GM12878 (cell line): Measurements from ENCODE around the gene COL27A1. TPM values are rescaled to one million over a fixed set of nuclear protein-coding genes. Genes with fewer than 3 reads are reported as not detected.

ENCODE experiments used
- ATAC-seq: fragments of 200-7000 bp; cut with Tn5 transposase; 3 replicates; pipeline ENCODE4 v1.9.1; 2020; ENCODE audit warnings: mild to moderate bottlenecking, moderate library complexity
- BruUV-seq: library from RNA; stranded (reverse); fragments of 400-500 nt; replicated peaks from 2 replicates; lab custom pipeline; 2021; lab: Mats Ljungman, UMichigan
- CTCF ChIA-PET: fragments of 300-600 bp; sonication (Branson Sonifier 250); formaldehyde crosslinking; extraction: SDS; loops from one replicate; lab custom pipeline; 2021; ENCODE audit warnings: inconsistent platforms; lab: Yijun Ruan, JAX
- POLR2A ChIA-PET: fragments of 350-600 bp; formaldehyde crosslinking; extraction: SDS; loops from one replicate; lab custom pipeline; 2021; ENCODE audit warnings: inconsistent platforms; lab: Charles Lee
- RAD21 ChIA-PET: fragments of 300-600 bp; sonication (Branson Sonifier 250); formaldehyde crosslinking; loops from one replicate; lab custom pipeline; 2023; ENCODE audit warnings: antibody characterized with exemption; ENCODE audit not compliant: unreplicated experiment; lab: Charles Lee
- SMC1A ChIA-PET: fragments of 300-600 bp; sonication (Branson Sonifier 250); formaldehyde crosslinking; loops from one replicate; lab custom pipeline; 2023; ENCODE audit not compliant: unreplicated experiment, uncharacterized antibody; lab: Charles Lee
- DNase-seq: peaks from one replicate; pipeline ENCODE4 v3.0.0-alpha.2; 2011; ENCODE audit warnings: low read depth, low spot score
- FAIRE-seq: peaks from 3 replicates; lab custom pipeline; 2011; peaks lifted over from hg19 to GRCh38; lab: Jason Lieb, UNC
- H2AFZ ChIP-seq: 2 replicates; pipeline ENCODE4 v1.6.0; 2011; ENCODE audit warnings: low read depth, low read length, control low read depth; ENCODE audit not compliant: control insufficient read depth
- H3K27ac ChIP-seq: 2 replicates; pipeline ENCODE4 v1.5.1; 2011; ENCODE audit warnings: control low read depth; ENCODE audit not compliant: control insufficient read depth, insufficient read depth
- H3K27me3 ChIP-seq, 2 experiments: replicated peaks in 1 of 2; 2 replicates each; pipeline versions ENCODE4 v1.6.0 to v1.6.1; 2011; ENCODE audit warnings: low read length in 1 of 2; ENCODE audit not compliant: control insufficient read depth in 2 of 2, insufficient read depth in 2 of 2
- H3K36me3 ChIP-seq, 2 experiments: 2 replicates each; pipeline ENCODE4 v1.5.1; 2011; ENCODE audit warnings: low read length in 1 of 2; ENCODE audit not compliant: control insufficient read depth in 2 of 2, insufficient read depth in 2 of 2
- H3K4me1 ChIP-seq: 2 replicates; pipeline ENCODE4 v1.6.1; 2011; ENCODE audit warnings: mild to moderate bottlenecking, low read length, moderate library complexity, mixed read lengths; ENCODE audit not compliant: control insufficient read depth, insufficient read depth
- H3K4me2 ChIP-seq: 2 replicates; pipeline ENCODE4 v1.6.0; 2011; ENCODE audit warnings: control low read depth; ENCODE audit not compliant: control insufficient read depth, insufficient read depth
- H3K4me3 ChIP-seq: fragments of 200-600 bp; sonication (generic); 2 replicates; pipeline ENCODE4 v1.5.1; 2016
- H3K79me2 ChIP-seq: 2 replicates; pipeline ENCODE4 v1.6.0; 2011; ENCODE audit warnings: low read length; ENCODE audit not compliant: control insufficient read depth, insufficient read depth
- H3K9ac ChIP-seq: 2 replicates; pipeline ENCODE4 v1.8.0; 2011; ENCODE audit warnings: low read length, control low read depth, mixed read lengths; ENCODE audit not compliant: control insufficient read depth, insufficient read depth
- H3K9me3 ChIP-seq: replicated peaks from 3 replicates; pipeline ENCODE4 v1.5.1; 2011; ENCODE audit warnings: mild to moderate bottlenecking, low read length; ENCODE audit not compliant: control insufficient read depth, insufficient read depth
- H4K20me1 ChIP-seq: 2 replicates; pipeline ENCODE4 v1.6.0; 2011; ENCODE audit not compliant: control insufficient read depth, insufficient read depth
- JUNB ChIP-seq: IDR thresholded peaks from 2 replicates; pipeline ENCODE4 v1.6.1; 2016; ENCODE audit warnings: antibody characterized with exemption, mild to moderate bottlenecking
- LARP7 ChIP-seq: fragments of 450-650 bp; IDR thresholded peaks from 2 replicates; pipeline ENCODE4 v1.6.1; 2017; ENCODE audit warnings: mild to moderate bottlenecking
- RFX5 ChIP-seq: IDR thresholded peaks from 2 replicates; pipeline ENCODE4 v1.6.1; 2011; ENCODE audit warnings: low read depth, low read length, improper control_type of control experiment
- SP1 ChIP-seq: IDR thresholded peaks from one replicate; pipeline ENCODE4 v1.6.1; 2011; ENCODE audit warnings: low read depth, low read length
- STAT1 ChIP-seq: fragments of 450-650 bp; conservative IDR thresholded peaks from 2 replicates; pipeline ENCODE4 v1.6.1; 2014; ENCODE audit warnings: antibody characterized with exemption, mild to moderate bottlenecking
- TBL1XR1 ChIP-seq: IDR thresholded peaks from 2 replicates; pipeline ENCODE4 v1.6.1; 2012; ENCODE audit warnings: low read depth, low read length, improper control_type of control experiment
- WGBS: methylation state at CpG from one replicate; pipeline ENCODE4 v1.1.6; 2016; ENCODE audit warnings: low lambda C conversion rate; ENCODE audit not compliant: insufficient replicate concordance, insufficient coverage; ENCODE audit errors: missing lambda C conversion rate; 5-methylcytosine and 5-hydroxymethylcytosine counted together
- in situ Hi-C: fragments of 300-500 bp; cut with MboI; formaldehyde crosslinking; loops from 9 replicates; pipeline ENCODE4 v1.14.3; 2018; ENCODE audit warnings: mixed read lengths
- intact Hi-C: fragments of 100-400 bp; cut with micrococcal nuclease; formaldehyde crosslinking; loops from one replicate; pipeline ENCODE4 v1.14.2; 2022; ENCODE audit not compliant: unreplicated experiment
- polyA plus RNA-seq, 11 experiments: library from polyadenylated mRNA; depleted of rRNA in 4 of 11; unstranded in 6 of 11; stranded (reverse) in 5 of 11; fragments of >200 nt; fragmentation: Nextera tagmentation in 4 of 11; fragmentation: Illumina TruSeq in 1 of 11; extraction: Ambion mirVana in 4 of 11; extraction: Trizol in 1 of 11; gene quantifications; 1 replicate in 1 of 11; 2 replicates in 10 of 11; pipeline versions ENCODE4 v1.2.1 to v1.2.3, GENCODE V29; 2011 to 2016; ENCODE audit warnings: inconsistent platforms in 2 of 11, missing spikeins in 2 of 11, low read depth in 1 of 11
- total RNA-seq, 4 experiments: library from RNA; depleted of rRNA in 3 of 4; stranded (reverse); fragments of >200 nt in 3 of 4; fragmentation: Illumina TruSeq in 1 of 4; extraction: Trizol in 1 of 4; gene quantifications; 2 replicates each; pipeline versions ENCODE4 v1.2.1 to v1.2.3, GENCODE V29; 2013 to 2021
- TF ChIP-seq, protein P1 (sequence below): IDR thresholded peaks from 2 replicates; pipeline ENCODE4 v1.6.1; 2012; ENCODE audit warnings: low read length, inconsistent platforms

The COL27A1 gene
- total and polyA plus RNA-seq, 10 of the 15 experiments (the other 5 are each of a cell fraction or from before 2014, with no cell fraction given): 0.10 TPM; not detected in 9

DNA sequence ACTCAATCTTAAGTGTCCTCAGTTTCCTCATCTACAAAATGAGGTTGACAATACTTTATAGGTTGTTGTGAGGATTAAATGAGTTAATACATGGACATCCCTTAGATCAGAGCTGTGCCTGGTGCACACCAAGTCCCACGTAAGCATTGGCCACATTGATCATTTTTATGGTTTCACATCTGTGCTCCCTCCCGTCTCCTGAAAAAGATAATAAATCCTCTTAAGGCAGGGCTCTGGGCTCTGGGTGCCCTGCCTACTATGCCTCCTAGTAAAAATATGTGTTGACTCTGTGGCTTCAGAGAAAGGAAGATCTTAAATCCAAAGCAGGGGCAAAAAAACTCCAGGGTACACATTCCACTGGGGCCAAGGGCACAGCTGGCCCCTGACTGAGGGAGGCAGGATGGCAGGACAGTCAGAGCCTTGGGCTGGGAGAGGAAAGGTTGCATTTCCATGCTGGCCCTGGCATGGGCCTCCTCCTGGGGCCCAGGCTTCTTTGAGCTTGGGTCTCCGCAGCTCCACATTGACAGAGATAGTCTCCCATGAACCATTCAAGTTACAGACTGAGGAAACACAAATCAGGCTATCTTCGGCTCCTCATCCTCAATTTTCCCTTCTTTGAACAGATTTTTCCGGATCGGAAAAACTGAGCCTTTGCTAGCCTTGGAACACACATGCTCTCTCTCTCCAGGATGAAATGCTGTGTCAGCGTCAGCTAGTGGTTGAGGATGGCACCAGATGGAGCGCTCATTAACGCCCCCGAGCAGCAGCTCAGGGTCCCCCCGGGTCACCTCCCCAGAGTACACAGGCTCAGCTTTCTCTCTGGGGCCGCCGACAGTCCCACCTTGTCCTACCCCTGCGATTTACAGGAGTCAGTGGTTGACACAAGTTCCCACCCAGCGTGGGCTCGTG is 33.9 kb upstream of the COL27A1 start:
- Histone ChIP-seq H2AFZ (no peak overlapping the region), H3K4me3 (no peak overlapping the region), H3K36me3 (no peaks in the 10 kb centered on the region)
- POLR2A ChIA-PET: no interaction called here
- in situ Hi-C loops: no loop called here
- TF ChIP-seq RFX5 (no peak), LARP7 (no peak), STAT1 (no peak), TBL1XR1 (no peak), JUNB (no peak), SP1 (no peak)
- TF ChIP-seq, protein P1, sequence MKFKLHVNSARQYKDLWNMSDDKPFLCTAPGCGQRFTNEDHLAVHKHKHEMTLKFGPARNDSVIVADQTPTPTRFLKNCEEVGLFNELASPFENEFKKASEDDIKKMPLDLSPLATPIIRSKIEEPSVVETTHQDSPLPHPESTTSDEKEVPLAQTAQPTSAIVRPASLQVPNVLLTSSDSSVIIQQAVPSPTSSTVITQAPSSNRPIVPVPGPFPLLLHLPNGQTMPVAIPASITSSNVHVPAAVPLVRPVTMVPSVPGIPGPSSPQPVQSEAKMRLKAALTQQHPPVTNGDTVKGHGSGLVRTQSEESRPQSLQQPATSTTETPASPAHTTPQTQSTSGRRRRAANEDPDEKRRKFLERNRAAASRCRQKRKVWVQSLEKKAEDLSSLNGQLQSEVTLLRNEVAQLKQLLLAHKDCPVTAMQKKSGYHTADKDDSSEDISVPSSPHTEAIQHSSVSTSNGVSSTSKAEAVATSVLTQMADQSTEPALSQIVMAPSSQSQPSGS: no peak
- TF ChIP-seq, all 136 proteins: peak for 0
- Histone ChIP-seq H3K4me1 (no peaks in the 10 kb centered on the region), H4K20me1 (no peaks in the 10 kb centered on the region), H3K4me2 (no peak overlapping the region), H3K9ac (no peak overlapping the region), H3K79me2 (no peaks in the 10 kb centered on the region), H3K27ac (no peak overlapping the region), H3K9me3 (no peaks in the 10 kb centered on the region), H3K27me3 (peaks cover 0 to 3% of the 10 kb centered on the region in 2 experiments; a peak in 2 of 4 replicates)
- SMC1A ChIA-PET: no interaction called here
- DNase-seq: no peak
- RAD21 ChIA-PET: no interaction called here
- no TSS peak for BruUV-seq
- ATAC-seq: no peak
- FAIRE-seq: no peak
- CTCF ChIA-PET: interaction anchor here (1.2 kb wide), 1 partner anchor 12 kb away, joined by 3 read pairs; no protein-coding TSS in a partner anchor
- WGBS: 19% methylated on average over 16 of the region's 16 CpGs
- intact Hi-C loops: no loop called here
